ENCODE results near the gene KRT222.

Gene KRT222

GRCh38 chr17:40663252-40663651 is 1.7 kb downstream of the KRT222 start:
- Histone ChIP-seq H3K9me3 (no peaks in the 10 kb centered on the region), H3K27me3 (peaks cover 98% of the 10 kb centered on the region), H3K36me3 (no peaks in the 10 kb centered on the region), H3K4me3 (ENCODE audit: low read depth in 1 of 2, low read length in 1 of 2) (no peak overlapping the region), H3K27ac (no peak overlapping the region), H3K4me1 (ENCODE audit: control insufficient read depth in 1 of 2, insufficient read depth in 1 of 2, low read depth in 1 of 2, low read length in 1 of 2) (no peaks in the 10 kb centered on the region)
- no peak for TF ChIP-seq CTCF (IDR thresholded peaks at IDR 0.05)

GRCh38 chr17:40659911-40660310 is 5.1 kb downstream of the KRT222 start:
- H3K27me3 ChIP-seq, result peaks cover 98% of the 10 kb centered on the region
- no peaks in the 10 kb centered on the region for H3K4me1 ChIP-seq (ENCODE audit: control insufficient read depth in 1 of 2, insufficient read depth in 1 of 2, low read depth in 1 of 2, low read length in 1 of 2)
- no peak overlapping the region for H3K4me3 ChIP-seq (ENCODE audit: low read depth in 1 of 2, low read length in 1 of 2)
- no peak overlapping the region for H3K27ac ChIP-seq
- H3K9me3 ChIP-seq, result no peaks in the 10 kb centered on the region
- TF ChIP-seq CTCF (IDR thresholded peaks at IDR 0.05), result no peak
- no peaks in the 10 kb centered on the region for H3K36me3 ChIP-seq

- no peak overlapping the region for H3K27ac ChIP-seq
- no peaks in the 10 kb centered on the region for H3K9me3 ChIP-seq
- no peak overlapping the region for H3K4me3 ChIP-seq (ENCODE audit: low read depth in 1 of 2, low read length in 1 of 2)
- no peak for TF ChIP-seq CTCF (IDR thresholded peaks at IDR 0.05)
- no peaks in the 10 kb centered on the region for H3K4me1 ChIP-seq (ENCODE audit: control insufficient read depth in 1 of 2, insufficient read depth in 1 of 2, low read depth in 1 of 2, low read length in 1 of 2)
- H3K36me3 ChIP-seq, result no peaks in the 10 kb centered on the region
- peaks cover 92% of the 10 kb centered on the region for H3K27me3 ChIP-seq
These were observed 6.6 kb downstream of the KRT222 start for GRCh38 chr17:40658396-40658795.

- Histone ChIP-seq H3K27ac (no peak overlapping the region), H3K9me3 (no peaks in the 10 kb centered on the region), H3K36me3 (no peaks in the 10 kb centered on the region), H3K4me1 (ENCODE audit: control insufficient read depth in 1 of 2, insufficient read depth in 1 of 2, low read depth in 1 of 2, low read length in 1 of 2) (peaks cover 12 to 13% of the 10 kb centered on the region in 2 experiments), H3K27me3 (peaks cover 38% of the 10 kb centered on the region), H3K4me3 (ENCODE audit: low read depth in 1 of 2, low read length in 1 of 2) (no peak overlapping the region)
- no peak for TF ChIP-seq CTCF (IDR thresholded peaks at IDR 0.05)
These were observed 13.0 kb downstream of the KRT222 start for GRCh38 chr17:40651939-40652338.

GRCh38 chr17:40648384-40648968 is 16.5 kb downstream of the KRT222 start:
- Histone ChIP-seq H3K36me3 (peaks cover 14% of the 10 kb centered on the region), H3K27ac (peak overlapping the region; percentile 87), H3K27me3 (peaks cover 10% of the 10 kb centered on the region), H3K4me1 (ENCODE audit: control insufficient read depth in 1 of 2, insufficient read depth in 1 of 2, low read depth in 1 of 2, low read length in 1 of 2) (peaks cover 15 to 18% of the 10 kb centered on the region in 2 experiments), H3K4me3 (ENCODE audit: low read depth in 1 of 2, low read length in 1 of 2) (peak overlapping the region; percentile 79 to 87), H3K9me3 (no peaks in the 10 kb centered on the region)
- no peak for TF ChIP-seq CTCF (IDR thresholded peaks at IDR 0.05)
